ENCODE results near the gene GTPBP3.

DNA sequence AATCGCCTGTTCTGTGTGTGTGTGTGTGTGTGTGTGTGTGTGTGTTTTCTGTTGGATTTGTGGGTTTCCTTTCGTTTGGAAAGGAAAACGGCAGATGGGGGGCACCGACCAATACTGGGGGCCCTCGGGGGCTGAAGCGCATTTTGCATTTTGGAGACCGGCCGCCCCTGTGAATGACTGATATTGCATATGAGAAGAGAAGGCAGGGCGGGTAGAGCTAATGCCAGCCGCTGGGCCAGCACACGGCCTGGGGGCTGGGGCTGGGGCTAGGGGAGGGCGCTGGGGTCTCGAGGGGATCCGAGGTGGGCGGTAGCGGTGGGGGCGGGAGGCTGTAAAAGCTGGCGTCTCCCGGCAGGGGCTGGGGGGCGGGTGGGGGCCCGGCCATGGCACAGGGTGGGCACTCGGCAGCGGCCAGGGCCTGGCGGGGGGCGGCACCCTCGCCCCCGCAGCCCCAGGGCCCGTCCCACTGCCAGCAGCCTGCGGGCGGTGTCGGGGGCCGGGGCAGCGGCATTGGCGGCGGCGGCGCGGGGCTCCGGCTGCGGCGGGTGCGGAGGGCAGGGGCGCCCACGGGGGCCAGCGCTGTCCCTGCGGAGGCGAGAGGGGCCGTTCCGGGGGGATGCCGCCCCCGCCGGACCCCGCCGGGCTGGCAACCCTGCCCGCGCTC, 13.9 kb upstream of the GTPBP3 start:
- TF ChIP-seq POLR2AphosphoS5 (IDR thresholded peaks at IDR 0.05) (no peak), POLR2A (IDR thresholded peaks at IDR 0.05) (no peak)

All from spleen (tissue), 3 donors.